ENCODE results near the gene GRAPL.
"Not testable (repeated sequence)": the region's sequence is repeated elsewhere in the genome, so short reads cannot be mapped to it uniquely, and the experiment has no call there.

GRCh38 chr17:19187883-19188869 lies 60.8 kb downstream of the GRAPL start:
- not testable (repeated sequence) for TF ChIP-seq GABPA (IDR thresholded peaks at IDR 0.05; ENCODE audit: low read depth); CTCF (IDR thresholded peaks at IDR 0.05; ENCODE audit: insufficient read depth, low read length); REST (IDR thresholded peaks at IDR 0.05; ENCODE audit: insufficient replicate concordance, low read depth)
